GM23338 (cell line): ENCODE data around the gene EYS. TPM values are rescaled to one million over a fixed set of nuclear protein-coding genes. Genes with fewer than 3 reads are reported as not detected.

ENCODE experiments used
- ATAC-seq: fragments of 200-7000 bp; cut with Tn5 transposase; 3 replicates; pipeline ENCODE4 v1.9.1; 2020
- DNase-seq: peaks from one replicate; pipeline ENCODE4 v3.0.0-alpha.2; 2015; ENCODE audit warnings: low spot score
- H2AFZ ChIP-seq: fragments of 200-600 bp; sonication (generic); 2 replicates; pipeline ENCODE4 v1.8.0; 2016; ENCODE audit warnings: antibody characterized with exemption, mild to moderate bottlenecking, moderate library complexity
- H3F3A ChIP-seq: fragments of 200-600 bp; sonication (generic); replicated peaks from 2 replicates; pipeline ENCODE4 v1.8.0; 2017; ENCODE audit warnings: antibody characterized with exemption, mixed run types, low read depth
- H3K27ac ChIP-seq: fragments of 200-600 bp; sonication (generic); 2 replicates; pipeline ENCODE4 v1.6.1; 2016; ENCODE audit warnings: low read depth
- H3K27me3 ChIP-seq: fragments of 200-600 bp; sonication (generic); 2 replicates; pipeline ENCODE4 v1.8.0; 2016; ENCODE audit warnings: mild to moderate bottlenecking, mixed run types, moderate library complexity; ENCODE audit not compliant: insufficient read depth
- H3K36me3 ChIP-seq: fragments of 200-600 bp; sonication (generic); 2 replicates; pipeline ENCODE4 v1.8.0; 2016; ENCODE audit warnings: mild to moderate bottlenecking; ENCODE audit not compliant: insufficient read depth
- H3K4me1 ChIP-seq: fragments of 200-600 bp; sonication (generic); 2 replicates; pipeline ENCODE4 v1.8.0; 2016; ENCODE audit warnings: mild to moderate bottlenecking, moderate library complexity; ENCODE audit not compliant: insufficient read depth
- H3K4me2 ChIP-seq: fragments of 200-600 bp; sonication (generic); 2 replicates; pipeline ENCODE4 v1.7.1; 2017; ENCODE audit warnings: mixed run types
- H3K4me3 ChIP-seq: fragments of 200-600 bp; sonication (generic); 2 replicates; pipeline ENCODE4 v1.6.1; 2016; ENCODE audit warnings: mixed run types
- H3K79me2 ChIP-seq: fragments of 200-600 bp; sonication (generic); replicated peaks from 2 replicates; pipeline ENCODE4 v1.8.0; 2017; ENCODE audit warnings: mild to moderate bottlenecking; ENCODE audit not compliant: insufficient read depth
- H3K9me2 ChIP-seq: fragments of 200-600 bp; sonication (generic); 2 replicates; pipeline ENCODE4 v1.8.0; 2017; ENCODE audit not compliant: insufficient read depth
- H4K20me1 ChIP-seq: fragments of 200-600 bp; sonication (generic); replicated peaks from 2 replicates; pipeline ENCODE4 v1.8.0; 2017; ENCODE audit warnings: mild to moderate bottlenecking; ENCODE audit not compliant: insufficient read depth
- H3K27ac Mint-ChIP-seq: 2 replicates; pipeline ENCODE4 v1.8.0; 2020; ENCODE audit warnings: inconsistent platforms, mild to moderate bottlenecking, moderate library complexity, mixed read lengths
- H3K27me3 Mint-ChIP-seq: 3 replicates; pipeline ENCODE4 v1.8.0; 2022; ENCODE audit warnings: low read depth, mild to moderate bottlenecking, moderate library complexity, mixed read lengths, inconsistent platforms; ENCODE audit not compliant: insufficient read depth, poor library complexity
- H3K36me3 Mint-ChIP-seq: 3 replicates; pipeline ENCODE4 v1.8.0; 2021; ENCODE audit warnings: low read depth, mild to moderate bottlenecking, inconsistent platforms, moderate library complexity, mixed read lengths
- H3K4me1 Mint-ChIP-seq: 3 replicates; pipeline ENCODE4 v1.8.0; 2020; ENCODE audit warnings: mild to moderate bottlenecking, inconsistent platforms, mixed read lengths
- H3K4me3 Mint-ChIP-seq: 3 replicates; pipeline ENCODE4 v1.8.0; 2021; ENCODE audit warnings: moderate library complexity, mild to moderate bottlenecking, inconsistent platforms, mixed read lengths
- H3K9me3 Mint-ChIP-seq: 3 replicates; pipeline ENCODE4 v1.8.0; 2020; ENCODE audit warnings: moderate library complexity, mild to moderate bottlenecking, inconsistent platforms, mixed read lengths
- CREB1 ChIP-seq: fragments of 250-450 bp; sonication (Bioruptor Pico); IDR thresholded peaks from 2 replicates; pipeline ENCODE4 v1.5.0; 2020; ENCODE audit warnings: low read depth, mild to moderate bottlenecking, moderate library complexity
- CTCF ChIP-seq, 2 experiments: fragments of 200-600 bp in 1 of 2; sonication (generic) in 1 of 2; conservative IDR thresholded peaks; 2 replicates each; pipeline versions ENCODE4 v1.5.1 to v1.6.1; 2016 to 2017; ENCODE audit warnings: antibody characterized with exemption in 2 of 2, low read depth in 2 of 2, mild to moderate bottlenecking in 2 of 2, moderate library complexity in 1 of 2
- ETS1 ChIP-seq: IDR thresholded peaks from 2 replicates; pipeline ENCODE4 v1.6.1; 2016; ENCODE audit warnings: antibody characterized with exemption
- EZH2 ChIP-seq: fragments of 200-600 bp; sonication (generic); IDR thresholded peaks from one replicate; pipeline ENCODE4 v1.8.0; 2017; ENCODE audit warnings: antibody characterized with exemption, mild to moderate bottlenecking, low read depth; ENCODE audit not compliant: unreplicated experiment
- EZH2phosphoT487 ChIP-seq: fragments of 200-600 bp; sonication (generic); IDR thresholded peaks from one replicate; pipeline ENCODE4 v1.8.1; 2018; ENCODE audit warnings: antibody characterized with exemption; ENCODE audit not compliant: unreplicated experiment
- JUNB ChIP-seq: IDR thresholded peaks from one replicate; pipeline ENCODE4 v1.6.1; 2016; ENCODE audit warnings: antibody characterized with exemption; ENCODE audit not compliant: unreplicated experiment
- REST ChIP-seq: IDR thresholded peaks from one replicate; pipeline ENCODE4 v1.6.1; 2018; ENCODE audit warnings: antibody characterized with exemption; ENCODE audit not compliant: unreplicated experiment
- STAT1 ChIP-seq: IDR thresholded peaks from one replicate; pipeline ENCODE4 v1.6.1; 2016; ENCODE audit warnings: antibody characterized with exemption; ENCODE audit not compliant: unreplicated experiment
- ZNF114 ChIP-seq: fragments of 250-450 bp; sonication (Bioruptor Pico); IDR thresholded peaks from 2 replicates; pipeline ENCODE4 v1.5.0; 2020; ENCODE audit warnings: mild to moderate bottlenecking, moderate library complexity
- ZNF331 ChIP-seq: fragments of 250-450 bp; sonication (Bioruptor Pico); IDR thresholded peaks from 2 replicates; pipeline ENCODE4 v1.5.0; 2020; ENCODE audit warnings: low read depth, mild to moderate bottlenecking, moderate library complexity
- polyA plus RNA-seq: library from polyadenylated mRNA; unstranded; fragments of >200 nt; fragmentation: Nextera tagmentation; extraction: Ambion mirVana; gene quantifications from 2 replicates; pipeline ENCODE4 v1.2.1, GENCODE V29; 2016
- total RNA-seq: library from RNA; depleted of rRNA; stranded (reverse); fragments of >200 nt; shearing (Covaris generic); gene quantifications from 2 replicates; pipeline ENCODE4 v1.2.3, GENCODE V29; 2014

Gene EYS
- total and polyA plus RNA-seq, 2 experiments from 2014 or later, result 0.38 to 0.52 TPM

- Histone ChIP-seq H4K20me1 (peaks cover 28% of the 10 kb centered on the region), H3K4me1 (peaks cover 54% of the 10 kb centered on the region), H2AFZ (no peak overlapping the region), H3F3A (no peaks in the 10 kb centered on the region), H3K79me2 (peaks cover 100% of the 10 kb centered on the region), H3K4me2 (no peak overlapping the region), H3K9me2 (no peaks in the 10 kb centered on the region), H3K36me3 (no peaks in the 10 kb centered on the region), H3K4me3 (no peak overlapping the region), H3K27me3 (no peaks in the 10 kb centered on the region), H3K27ac (no peak overlapping the region)
- no peak for TF ChIP-seq EZH2
- no peak for ATAC-seq
- Mint-ChIP-seq H3K9me3 (no peaks in the 10 kb centered on the region), H3K4me1 (peaks cover 25% of the 10 kb centered on the region), H3K36me3 (peaks cover 21% of the 10 kb centered on the region), H3K4me3 (no peak overlapping the region), H3K27me3 (no peaks in the 10 kb centered on the region), H3K27ac (no peak overlapping the region)
- DNase-seq, result no peak
Observed at GRCh38 chr6:63676412-63677114, 2030.5 kb downstream of the EYS start.

GRCh38 chr6:63675138-63675537, 2031.9 kb downstream of the EYS start:
- Histone ChIP-seq H3K27ac (no peak overlapping the region), H3K79me2 (peaks cover 100% of the 10 kb centered on the region), H3F3A (no peaks in the 10 kb centered on the region), H4K20me1 (peaks cover 30% of the 10 kb centered on the region), H3K27me3 (no peaks in the 10 kb centered on the region), H3K9me2 (no peaks in the 10 kb centered on the region), H3K4me1 (peaks cover 54% of the 10 kb centered on the region), H3K36me3 (no peaks in the 10 kb centered on the region), H3K4me3 (no peak overlapping the region), H2AFZ (no peak overlapping the region), H3K4me2 (peak overlapping the region; percentile 56; the same call in 1 of the 2 replicates)
- TF ChIP-seq EZH2phosphoT487, result no peak
- TF ChIP-seq ZNF114 (CRISPR knock-in tag), result no peak
- TF ChIP-seq STAT1, result no peak
- no peak for TF ChIP-seq ZNF331 (CRISPR knock-in tag)
- TF ChIP-seq CTCF (conservative IDR thresholded peaks at IDR 0.05; ENCODE audit: low read depth in 2 of 2), result no peak
- no peaks in the 10 kb centered on the region for H3K9me3 Mint-ChIP-seq
- ATAC-seq, result no peak
- H3K27me3 Mint-ChIP-seq, result no peaks in the 10 kb centered on the region
- H3K4me1 Mint-ChIP-seq, result peaks cover 14% of the 10 kb centered on the region
- H3K36me3 Mint-ChIP-seq, result peaks cover 15% of the 10 kb centered on the region; the same call in 2 of the 3 replicates
- no peak for DNase-seq
- H3K4me3 Mint-ChIP-seq, result no peak overlapping the region
- no peak overlapping the region for H3K27ac Mint-ChIP-seq

GRCh38 chr6:63674635-63675034, 2032.4 kb downstream of the EYS start:
- no peaks in the 10 kb centered on the region for H3K27me3 Mint-ChIP-seq
- H4K20me1 ChIP-seq, result peaks cover 30% of the 10 kb centered on the region
- TF ChIP-seq STAT1 (no peak), ETS1 (no peak), CTCF (conservative IDR thresholded peaks at IDR 0.05; ENCODE audit: low read depth in 2 of 2) (no peak), CREB1 (no peak), JUNB (no peak), REST (no peak), ZNF331 (CRISPR knock-in tag) (no peak)

More at GRCh38 chr6:63674635-63675034, 2032.4 kb downstream of the EYS start:
- no peaks in the 10 kb centered on the region for H3F3A ChIP-seq
- H3K4me3 Mint-ChIP-seq, result no peak overlapping the region
- H2AFZ ChIP-seq, result no peak overlapping the region
- ATAC-seq (peak; percentile 22; the same call in 1 of the 3 replicates), DNase-seq (no peak)
- no peaks in the 10 kb centered on the region for H3K36me3 ChIP-seq
- H3K27ac ChIP-seq, result no peak overlapping the region
- peak overlapping the region; percentile 56 for H3K4me2 ChIP-seq
- peaks cover 14% of the 10 kb centered on the region for H3K4me1 Mint-ChIP-seq
- H3K79me2 ChIP-seq, result peaks cover 100% of the 10 kb centered on the region
- no peak overlapping the region for H3K27ac Mint-ChIP-seq
- H3K4me3 ChIP-seq, result no peak overlapping the region
- H3K9me2 ChIP-seq, result no peaks in the 10 kb centered on the region
- peaks cover 11% of the 10 kb centered on the region; the same call in 2 of the 3 replicates for H3K36me3 Mint-ChIP-seq
- H3K27me3 ChIP-seq, result no peaks in the 10 kb centered on the region
- H3K9me3 Mint-ChIP-seq, result no peaks in the 10 kb centered on the region
- peaks cover 54% of the 10 kb centered on the region for H3K4me1 ChIP-seq
